BJ (cell line): ENCODE measurements around the gene FBXW5. TPM values are rescaled to one million over a fixed set of nuclear protein-coding genes. Genes with fewer than 3 reads are reported as not detected.

Experiments
- CTCF ChIA-PET: fragments of 350-600 bp; formaldehyde crosslinking; extraction: SDS; loops from one replicate; lab custom pipeline; 2021; ENCODE audit warnings: antibody characterized with exemption, inconsistent platforms; lab: Yijun Ruan, JAX
- POLR2A ChIA-PET: fragments of 300-600 bp; sonication (Branson Sonifier 250); formaldehyde crosslinking; extraction: SDS; loops from one replicate; lab custom pipeline; 2021; ENCODE audit warnings: antibody characterized with exemption; lab: Charles Lee
- DNase-seq: peaks from one replicate; pipeline ENCODE4 v3.0.0-alpha.2; 2011; ENCODE audit warnings: low read depth
- H3K27me3 ChIP-seq: 2 replicates; pipeline ENCODE4 v1.6.0; 2011; ENCODE audit warnings: low read length; ENCODE audit not compliant: control insufficient read depth, insufficient read depth
- H3K36me3 ChIP-seq: 2 replicates; pipeline ENCODE4 v1.5.1; 2011; ENCODE audit warnings: low read length; ENCODE audit not compliant: control insufficient read depth, insufficient read depth
- H3K4me3 ChIP-seq: 2 replicates; pipeline ENCODE4 v1.5.1; 2011; ENCODE audit warnings: low read depth, mild to moderate bottlenecking, control low read depth, low read length
- polyA plus RNA-seq: library from polyadenylated mRNA; depleted of rRNA; stranded (reverse); fragments of >200 nt; gene quantifications from 2 replicates; pipeline ENCODE4 v1.2.3, GENCODE V29; 2011
- TF ChIP-seq, protein P1 (sequence below): IDR thresholded peaks from 2 replicates; pipeline ENCODE4 v1.5.1; 2011; ENCODE audit warnings: low read depth, mild to moderate bottlenecking, control low read depth, inconsistent platforms, low read length, moderate library complexity; ENCODE audit not compliant: insufficient read depth

The FBXW5 gene
- polyA plus RNA-seq, 1 experiment: 71.9 TPM

DNA sequence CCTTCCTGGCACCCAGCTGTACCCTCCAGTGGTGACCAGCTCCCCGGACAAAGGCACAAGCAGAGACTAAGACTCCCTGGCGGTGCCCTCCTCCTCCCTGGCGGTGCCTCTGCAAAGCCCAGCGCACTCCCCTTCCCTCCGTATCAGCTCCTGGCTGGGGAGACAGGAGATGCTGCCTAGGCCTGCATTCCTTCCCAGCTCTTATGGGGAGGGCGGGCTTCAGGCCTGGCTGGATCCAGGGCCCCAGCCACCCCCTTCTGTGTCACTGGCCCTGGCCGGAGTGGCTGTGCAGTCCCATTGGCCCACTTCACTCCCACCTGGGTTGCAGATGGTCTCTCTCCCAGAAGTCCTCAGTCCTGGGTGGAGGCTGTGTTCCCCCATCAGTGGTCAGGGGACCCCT lies 13.9 kb upstream of the FBXW5 start:
- Histone ChIP-seq H3K27me3 (no peaks in the 10 kb centered on the region; the same call in 1 of the 2 replicates), H3K36me3 (no peaks in the 10 kb centered on the region), H3K4me3 (no peak overlapping the region)
- POLR2A ChIA-PET: no interaction called here
- CTCF ChIA-PET: interaction anchor here (1.6 kb wide), 1 partner anchor 12 kb away, joined by 4 read pairs; no protein-coding TSS in a partner anchor
- TF ChIP-seq, protein P1, sequence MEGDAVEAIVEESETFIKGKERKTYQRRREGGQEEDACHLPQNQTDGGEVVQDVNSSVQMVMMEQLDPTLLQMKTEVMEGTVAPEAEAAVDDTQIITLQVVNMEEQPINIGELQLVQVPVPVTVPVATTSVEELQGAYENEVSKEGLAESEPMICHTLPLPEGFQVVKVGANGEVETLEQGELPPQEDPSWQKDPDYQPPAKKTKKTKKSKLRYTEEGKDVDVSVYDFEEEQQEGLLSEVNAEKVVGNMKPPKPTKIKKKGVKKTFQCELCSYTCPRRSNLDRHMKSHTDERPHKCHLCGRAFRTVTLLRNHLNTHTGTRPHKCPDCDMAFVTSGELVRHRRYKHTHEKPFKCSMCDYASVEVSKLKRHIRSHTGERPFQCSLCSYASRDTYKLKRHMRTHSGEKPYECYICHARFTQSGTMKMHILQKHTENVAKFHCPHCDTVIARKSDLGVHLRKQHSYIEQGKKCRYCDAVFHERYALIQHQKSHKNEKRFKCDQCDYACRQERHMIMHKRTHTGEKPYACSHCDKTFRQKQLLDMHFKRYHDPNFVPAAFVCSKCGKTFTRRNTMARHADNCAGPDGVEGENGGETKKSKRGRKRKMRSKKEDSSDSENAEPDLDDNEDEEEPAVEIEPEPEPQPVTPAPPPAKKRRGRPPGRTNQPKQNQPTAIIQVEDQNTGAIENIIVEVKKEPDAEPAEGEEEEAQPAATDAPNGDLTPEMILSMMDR: no peak
- DNase-seq: no peak

DNA sequence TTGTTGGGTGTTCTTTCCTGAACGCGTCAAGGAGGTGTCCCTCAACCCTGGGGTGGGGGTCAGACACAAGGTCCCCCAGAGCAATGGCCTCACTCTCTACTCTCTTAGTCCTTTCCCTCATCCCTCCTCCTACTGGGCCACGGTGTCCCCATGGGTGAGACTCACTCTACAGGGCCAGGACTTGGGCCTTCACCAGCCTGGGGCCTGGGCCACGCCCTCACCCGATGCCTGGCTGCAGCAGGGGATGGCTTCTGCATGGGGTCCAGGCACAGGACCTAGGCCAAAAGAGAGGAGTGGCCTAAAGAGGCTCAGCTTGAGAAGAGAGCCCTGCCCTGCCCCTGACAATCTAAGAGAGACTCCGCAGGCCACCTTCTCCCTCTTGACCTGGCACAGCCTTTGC lies 13.4 kb upstream of the FBXW5 start:
- DNase-seq: no peak
- ChIA-PET CTCF (no interaction called here), POLR2A (no interaction called here)
- no peak overlapping the region for H3K4me3 ChIP-seq
- TF ChIP-seq, protein P1: no peak
- no peaks in the 10 kb centered on the region; the same call in 1 of the 2 replicates for H3K27me3 ChIP-seq
- H3K36me3 ChIP-seq: no peaks in the 10 kb centered on the region

DNA sequence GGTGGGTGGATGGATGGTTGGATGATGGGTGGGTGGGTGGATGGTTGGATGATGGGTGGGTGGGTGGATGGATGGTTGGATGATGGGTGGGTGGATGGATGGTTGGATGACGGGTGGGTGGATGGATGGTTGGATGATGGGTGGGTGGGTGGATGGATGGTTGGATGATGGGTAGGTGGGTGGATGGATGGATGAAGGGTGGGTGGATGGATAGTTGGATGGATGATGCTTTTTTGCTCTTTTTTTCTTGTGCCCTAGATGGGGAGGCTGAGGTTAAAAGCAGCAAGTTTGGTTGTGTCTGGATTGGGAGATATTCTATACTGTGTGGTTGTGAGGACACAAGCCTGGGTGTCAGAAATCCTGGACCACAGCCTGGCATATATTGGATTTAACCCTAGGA lies 12.9 kb upstream of the FBXW5 start:
- ChIA-PET CTCF (no interaction called here), POLR2A (no interaction called here)
- Histone ChIP-seq H3K27me3 (no peaks in the 10 kb centered on the region; the same call in 1 of the 2 replicates), H3K36me3 (no peaks in the 10 kb centered on the region), H3K4me3 (no peak overlapping the region)
- DNase-seq: no peak
- TF ChIP-seq, protein P1: no peak

DNA sequence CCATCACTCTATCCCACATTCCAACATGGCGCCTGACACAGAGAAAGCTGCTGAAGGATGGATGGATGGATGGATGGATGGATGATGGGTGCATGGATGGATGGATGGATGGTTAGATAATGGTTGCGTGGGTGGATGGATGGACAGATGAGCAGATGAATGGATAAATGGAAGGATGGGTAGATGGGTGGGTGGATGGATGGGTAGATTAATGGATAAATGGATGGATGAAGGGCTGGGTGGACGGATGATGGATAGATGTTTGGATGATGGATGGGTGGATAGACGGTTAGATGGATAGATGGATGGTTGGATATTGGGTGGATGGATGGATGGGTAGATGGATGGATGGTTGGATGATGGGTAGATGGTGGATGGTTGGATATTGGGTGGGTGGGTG lies 12.1 kb upstream of the FBXW5 start:
- TF ChIP-seq, protein P1: no peak
- CTCF ChIA-PET: no interaction called here
- no peak for DNase-seq
- Histone ChIP-seq H3K27me3 (no peaks in the 10 kb centered on the region; the same call in 1 of the 2 replicates), H3K36me3 (no peaks in the 10 kb centered on the region), H3K4me3 (no peak overlapping the region)
- POLR2A ChIA-PET: no interaction called here

DNA sequence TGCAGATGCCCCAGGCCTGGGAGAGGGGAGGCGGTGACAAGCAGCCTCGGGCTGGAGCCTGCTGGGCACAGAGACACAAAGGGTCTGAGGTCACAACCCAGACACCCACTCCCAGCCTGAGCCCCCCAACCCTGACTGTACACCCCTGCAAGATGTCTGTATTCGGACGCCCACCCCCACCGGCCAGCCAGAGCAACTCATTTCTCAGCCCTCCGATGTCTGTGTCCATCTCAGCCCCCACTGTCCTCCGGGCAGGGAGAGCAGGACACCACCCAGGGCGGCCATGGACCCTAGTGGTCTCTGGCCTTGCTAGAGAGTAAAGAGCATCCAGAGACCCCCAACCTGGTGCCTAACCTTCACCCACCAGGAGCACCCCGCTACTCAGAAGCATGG lies 11.4 kb upstream of the FBXW5 start:
- POLR2A ChIA-PET: no interaction called here
- H3K4me3 ChIP-seq: no peak overlapping the region
- H3K36me3 ChIP-seq: no peaks in the 10 kb centered on the region
- TF ChIP-seq, protein P1: no peak
- CTCF ChIA-PET: no interaction called here
- H3K27me3 ChIP-seq: no peaks in the 10 kb centered on the region; the same call in 1 of the 2 replicates
- no peak for DNase-seq
